HL-60 (cell line): ENCODE data around the gene OSBPL8.

Source experiments
- DNase-seq, 2 experiments: peaks; one replicate each; pipeline ENCODE4 v3.0.0-alpha.2; 2010 to 2020; ENCODE audit warnings: low read depth in 1 of 2, low spot score in 1 of 2
- H3K27ac ChIP-seq: fragments of 250-450 bp; sonication (Bioruptor Pico); replicated peaks from 2 replicates; pipeline ENCODE4 v1.5.1; 2020; ENCODE audit warnings: mild to moderate bottlenecking, moderate library complexity
- H3K27me3 ChIP-seq: fragments of 250-450 bp; sonication (Bioruptor Pico); 2 replicates; pipeline ENCODE4 v1.5.1; 2021; ENCODE audit warnings: mild to moderate bottlenecking, moderate library complexity; ENCODE audit not compliant: insufficient read depth, poor library complexity, severe bottlenecking
- H3K4me3 ChIP-seq: replicated peaks from 2 replicates; pipeline ENCODE4 v1.5.1; 2011; ENCODE audit warnings: mild to moderate bottlenecking, control low read depth, low read length; ENCODE audit not compliant: insufficient read depth
- GABPA ChIP-seq: IDR thresholded peaks from 2 replicates; pipeline ENCODE4 v1.6.1; 2012; ENCODE audit warnings: low read depth
- POLR2AphosphoS5 ChIP-seq: IDR thresholded peaks from 2 replicates; pipeline ENCODE4 v1.6.1; 2012; ENCODE audit warnings: low read depth
- SPI1 ChIP-seq: IDR thresholded peaks from 2 replicates; pipeline ENCODE4 v1.6.1; 2012; ENCODE audit warnings: low read depth, mild to moderate bottlenecking, borderline replicate concordance
- TF ChIP-seq, protein P1 (sequence below): IDR thresholded peaks from one replicate; pipeline ENCODE4 v1.5.1; 2011; ENCODE audit warnings: low read length, control low read depth, inconsistent platforms; ENCODE audit not compliant: insufficient read depth
- TF ChIP-seq, protein P2 (sequence below): IDR thresholded peaks from 2 replicates; pipeline ENCODE4 v1.6.1; 2012; ENCODE audit warnings: low read depth; ENCODE audit not compliant: insufficient replicate concordance

OSBPL8 gene

DNA sequence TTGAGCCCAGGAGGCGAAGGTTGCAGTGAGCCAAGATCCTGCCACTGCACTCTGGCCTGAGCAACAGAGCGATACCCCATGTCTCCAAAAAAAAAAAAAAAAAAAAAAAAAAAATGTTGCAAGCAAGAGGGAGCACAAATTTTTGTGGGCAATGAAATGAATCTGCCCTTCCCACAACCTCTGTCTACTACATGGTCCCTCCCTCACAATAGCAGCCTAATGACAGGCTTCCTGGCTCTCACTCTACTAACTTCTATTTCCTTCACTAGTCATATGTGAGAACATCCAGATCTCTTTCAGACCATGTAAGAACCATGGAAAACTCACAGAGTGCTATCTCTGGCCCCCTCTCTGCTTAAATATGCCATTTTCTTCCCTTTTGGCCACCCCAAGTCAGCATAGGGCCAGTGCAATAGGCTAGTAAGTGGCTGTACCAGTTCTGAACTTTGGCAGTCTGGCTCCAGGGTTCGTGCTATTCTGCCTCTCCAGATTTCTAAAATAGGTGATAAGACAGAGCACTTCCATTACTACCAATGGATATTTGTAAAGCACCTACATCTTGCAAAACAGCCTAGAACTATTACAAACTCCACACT is 7.1 kb downstream of the OSBPL8 start:
- Histone ChIP-seq H3K27ac (no peak overlapping the region), H3K4me3 (no peak overlapping the region), H3K27me3 (no peaks in the 10 kb centered on the region)
- DNase-seq, result no peak
- no peak for TF ChIP-seq POLR2AphosphoS5
- TF ChIP-seq GABPA, result no peak
- TF ChIP-seq, protein P1, sequence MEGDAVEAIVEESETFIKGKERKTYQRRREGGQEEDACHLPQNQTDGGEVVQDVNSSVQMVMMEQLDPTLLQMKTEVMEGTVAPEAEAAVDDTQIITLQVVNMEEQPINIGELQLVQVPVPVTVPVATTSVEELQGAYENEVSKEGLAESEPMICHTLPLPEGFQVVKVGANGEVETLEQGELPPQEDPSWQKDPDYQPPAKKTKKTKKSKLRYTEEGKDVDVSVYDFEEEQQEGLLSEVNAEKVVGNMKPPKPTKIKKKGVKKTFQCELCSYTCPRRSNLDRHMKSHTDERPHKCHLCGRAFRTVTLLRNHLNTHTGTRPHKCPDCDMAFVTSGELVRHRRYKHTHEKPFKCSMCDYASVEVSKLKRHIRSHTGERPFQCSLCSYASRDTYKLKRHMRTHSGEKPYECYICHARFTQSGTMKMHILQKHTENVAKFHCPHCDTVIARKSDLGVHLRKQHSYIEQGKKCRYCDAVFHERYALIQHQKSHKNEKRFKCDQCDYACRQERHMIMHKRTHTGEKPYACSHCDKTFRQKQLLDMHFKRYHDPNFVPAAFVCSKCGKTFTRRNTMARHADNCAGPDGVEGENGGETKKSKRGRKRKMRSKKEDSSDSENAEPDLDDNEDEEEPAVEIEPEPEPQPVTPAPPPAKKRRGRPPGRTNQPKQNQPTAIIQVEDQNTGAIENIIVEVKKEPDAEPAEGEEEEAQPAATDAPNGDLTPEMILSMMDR, result no peak
- TF ChIP-seq, protein P2, sequence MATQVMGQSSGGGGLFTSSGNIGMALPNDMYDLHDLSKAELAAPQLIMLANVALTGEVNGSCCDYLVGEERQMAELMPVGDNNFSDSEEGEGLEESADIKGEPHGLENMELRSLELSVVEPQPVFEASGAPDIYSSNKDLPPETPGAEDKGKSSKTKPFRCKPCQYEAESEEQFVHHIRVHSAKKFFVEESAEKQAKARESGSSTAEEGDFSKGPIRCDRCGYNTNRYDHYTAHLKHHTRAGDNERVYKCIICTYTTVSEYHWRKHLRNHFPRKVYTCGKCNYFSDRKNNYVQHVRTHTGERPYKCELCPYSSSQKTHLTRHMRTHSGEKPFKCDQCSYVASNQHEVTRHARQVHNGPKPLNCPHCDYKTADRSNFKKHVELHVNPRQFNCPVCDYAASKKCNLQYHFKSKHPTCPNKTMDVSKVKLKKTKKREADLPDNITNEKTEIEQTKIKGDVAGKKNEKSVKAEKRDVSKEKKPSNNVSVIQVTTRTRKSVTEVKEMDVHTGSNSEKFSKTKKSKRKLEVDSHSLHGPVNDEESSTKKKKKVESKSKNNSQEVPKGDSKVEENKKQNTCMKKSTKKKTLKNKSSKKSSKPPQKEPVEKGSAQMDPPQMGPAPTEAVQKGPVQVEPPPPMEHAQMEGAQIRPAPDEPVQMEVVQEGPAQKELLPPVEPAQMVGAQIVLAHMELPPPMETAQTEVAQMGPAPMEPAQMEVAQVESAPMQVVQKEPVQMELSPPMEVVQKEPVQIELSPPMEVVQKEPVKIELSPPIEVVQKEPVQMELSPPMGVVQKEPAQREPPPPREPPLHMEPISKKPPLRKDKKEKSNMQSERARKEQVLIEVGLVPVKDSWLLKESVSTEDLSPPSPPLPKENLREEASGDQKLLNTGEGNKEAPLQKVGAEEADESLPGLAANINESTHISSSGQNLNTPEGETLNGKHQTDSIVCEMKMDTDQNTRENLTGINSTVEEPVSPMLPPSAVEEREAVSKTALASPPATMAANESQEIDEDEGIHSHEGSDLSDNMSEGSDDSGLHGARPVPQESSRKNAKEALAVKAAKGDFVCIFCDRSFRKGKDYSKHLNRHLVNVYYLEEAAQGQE, result no peak
- no peak for TF ChIP-seq SPI1

DNA sequence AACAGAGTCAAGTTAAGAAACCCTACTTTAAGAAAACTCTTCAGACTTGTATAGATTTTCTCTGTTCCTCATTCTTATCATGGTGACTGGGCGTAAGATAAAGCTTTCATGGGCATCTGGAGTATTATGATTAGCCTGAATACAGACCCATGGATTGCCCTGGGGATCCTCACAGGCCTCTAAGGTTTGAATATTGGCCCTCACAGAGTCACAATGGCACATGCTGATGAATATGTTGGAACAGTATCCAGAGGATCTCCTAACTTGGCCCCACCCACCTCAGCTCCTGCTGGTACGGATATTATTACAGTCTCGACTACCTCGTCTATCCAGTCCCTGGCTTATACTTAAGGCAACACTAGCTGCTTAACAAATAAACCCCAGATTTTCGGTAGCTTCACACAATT is 8.1 kb downstream of the OSBPL8 start:
- no peak for DNase-seq

DNA sequence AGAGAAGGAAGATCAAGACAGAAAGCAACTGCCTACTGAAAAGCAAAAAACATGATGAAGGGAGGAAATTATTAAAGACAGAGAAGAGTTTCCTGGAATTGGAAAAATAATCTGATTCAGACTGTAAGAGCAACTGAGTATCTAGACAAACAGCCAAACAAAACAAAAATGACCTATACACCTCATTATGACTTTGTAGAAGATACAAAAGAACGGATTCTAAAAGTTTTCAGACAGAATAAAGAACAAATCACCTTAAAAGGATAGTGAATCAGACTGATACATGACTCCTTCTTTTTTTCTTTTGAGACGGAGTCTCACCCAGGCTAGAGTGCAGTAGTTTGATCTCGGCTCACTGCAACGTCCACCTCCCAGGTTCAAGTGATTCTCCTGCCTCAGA is 10.4 kb downstream of the OSBPL8 start:
- TF ChIP-seq SPI1 (no peak), POLR2AphosphoS5 (no peak)
- no peak for DNase-seq
- Histone ChIP-seq H3K27ac (no peak overlapping the region), H3K27me3 (no peaks in the 10 kb centered on the region), H3K4me3 (no peak overlapping the region)

More for the DNA sequence above, 8.1 kb downstream of the OSBPL8 start:
- no peak overlapping the region for H3K4me3 ChIP-seq
- no peak overlapping the region for H3K27ac ChIP-seq
- TF ChIP-seq, protein P2, result no peak
- TF ChIP-seq POLR2AphosphoS5, result no peak
- TF ChIP-seq GABPA, result no peak
- TF ChIP-seq SPI1, result no peak
- TF ChIP-seq, protein P1, result no peak
- no peaks in the 10 kb centered on the region for H3K27me3 ChIP-seq

DNA sequence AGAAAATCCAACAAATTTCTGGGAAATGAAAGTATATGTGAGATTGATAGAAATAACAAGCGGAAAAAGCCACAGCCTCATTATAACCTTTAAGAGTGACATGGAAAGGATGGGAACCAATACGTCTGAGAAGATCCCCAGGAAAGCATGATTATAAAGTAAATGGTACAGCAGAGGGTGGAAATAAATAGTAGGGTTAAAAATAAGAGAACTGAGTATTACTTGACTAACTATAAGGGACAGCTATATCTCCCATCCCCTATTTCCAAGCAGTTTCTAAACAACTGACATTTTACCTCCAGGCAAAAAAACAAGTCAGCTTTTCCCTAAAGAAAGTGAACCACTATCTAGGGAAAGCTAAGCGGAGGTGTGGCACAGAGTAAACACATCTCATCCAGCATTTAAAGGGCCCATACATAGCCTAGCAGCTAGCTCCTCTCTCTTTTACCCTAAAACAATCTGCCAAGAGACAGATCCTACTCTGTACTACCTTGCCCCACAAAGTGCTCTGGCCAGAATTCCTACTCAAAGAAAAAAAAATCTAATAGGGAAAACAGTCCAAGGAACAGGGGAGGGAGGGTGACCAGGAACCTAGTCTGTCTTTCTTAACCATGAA is 11.2 kb downstream of the OSBPL8 start:
- Histone ChIP-seq H3K27me3 (no peaks in the 10 kb centered on the region), H3K4me3 (no peak overlapping the region), H3K27ac (no peak overlapping the region)
- TF ChIP-seq, protein P1, result no peak
- TF ChIP-seq POLR2AphosphoS5 (no peak), GABPA (no peak), SPI1 (no peak)
- TF ChIP-seq, protein P2, result no peak
- DNase-seq, result no peak
